Testis (tissue), 2 donors: ENCODE data around the gene IRGQ.

Source experiments
- POLR2A ChIP-seq: fragments of 450-650 bp; IDR thresholded peaks from one replicate; pipeline ENCODE4 v1.6.1; 2017; ENCODE audit warnings: antibody characterized with exemption, mild to moderate bottlenecking, moderate library complexity
- TF ChIP-seq, protein P1 (sequence below), 3 experiments: fragments of 450-650 bp in 2 of 3; fragments of 200-600 bp in 1 of 3; sonication (generic) in 1 of 3; IDR thresholded peaks; one replicate each; pipeline ENCODE4 v1.5.1; 2016 to 2019; ENCODE audit warnings: antibody characterized with exemption in 3 of 3, mild to moderate bottlenecking in 2 of 3, moderate library complexity in 1 of 3

DNA sequence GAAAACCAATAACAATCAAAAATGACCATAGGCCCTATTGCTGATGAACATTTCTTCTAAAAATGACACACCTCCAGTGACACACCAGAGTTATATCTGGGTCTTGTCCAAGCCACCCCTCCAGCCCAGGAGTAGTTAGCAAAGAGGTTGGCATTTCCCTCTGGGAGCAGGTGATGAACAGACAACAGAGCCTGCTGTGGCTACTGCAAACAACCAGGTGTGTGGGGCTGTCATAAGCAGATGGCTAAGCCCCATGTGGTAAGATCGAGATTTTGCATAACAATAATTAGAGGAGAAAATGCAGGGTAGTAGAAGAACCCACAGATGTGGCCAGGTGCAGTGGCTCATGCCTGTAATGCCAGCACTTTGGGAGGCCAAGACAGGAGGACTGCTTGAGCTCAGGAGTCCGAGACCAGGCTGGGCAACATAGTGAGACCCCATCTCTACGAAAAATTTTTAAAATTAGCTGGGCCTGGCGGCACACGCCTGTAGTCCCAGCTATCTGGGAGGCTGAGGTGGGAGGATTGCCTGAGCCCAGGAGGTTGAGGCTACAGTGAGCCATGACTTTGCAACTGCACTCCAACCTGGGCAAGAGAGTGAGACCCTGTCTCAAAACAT lies 25.7 kb downstream of the IRGQ start:
- TF ChIP-seq, protein P1, sequence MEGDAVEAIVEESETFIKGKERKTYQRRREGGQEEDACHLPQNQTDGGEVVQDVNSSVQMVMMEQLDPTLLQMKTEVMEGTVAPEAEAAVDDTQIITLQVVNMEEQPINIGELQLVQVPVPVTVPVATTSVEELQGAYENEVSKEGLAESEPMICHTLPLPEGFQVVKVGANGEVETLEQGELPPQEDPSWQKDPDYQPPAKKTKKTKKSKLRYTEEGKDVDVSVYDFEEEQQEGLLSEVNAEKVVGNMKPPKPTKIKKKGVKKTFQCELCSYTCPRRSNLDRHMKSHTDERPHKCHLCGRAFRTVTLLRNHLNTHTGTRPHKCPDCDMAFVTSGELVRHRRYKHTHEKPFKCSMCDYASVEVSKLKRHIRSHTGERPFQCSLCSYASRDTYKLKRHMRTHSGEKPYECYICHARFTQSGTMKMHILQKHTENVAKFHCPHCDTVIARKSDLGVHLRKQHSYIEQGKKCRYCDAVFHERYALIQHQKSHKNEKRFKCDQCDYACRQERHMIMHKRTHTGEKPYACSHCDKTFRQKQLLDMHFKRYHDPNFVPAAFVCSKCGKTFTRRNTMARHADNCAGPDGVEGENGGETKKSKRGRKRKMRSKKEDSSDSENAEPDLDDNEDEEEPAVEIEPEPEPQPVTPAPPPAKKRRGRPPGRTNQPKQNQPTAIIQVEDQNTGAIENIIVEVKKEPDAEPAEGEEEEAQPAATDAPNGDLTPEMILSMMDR (IDR thresholded peaks at IDR 0.05), result no peak
- no peak for TF ChIP-seq POLR2A
